Breast epithelium (tissue), 4 donors: ENCODE measurements around the gene NEURL1B. TPM values are rescaled to one million over a fixed set of nuclear protein-coding genes. Genes with fewer than 3 reads are reported as not detected.

Experiments used
- DNase-seq, 2 donors: peaks; one replicate each; pipeline ENCODE4 v3.0.0-alpha.2; 2019; ENCODE audit warnings: low spot score in 2 of 2
- H3K27ac ChIP-seq, 2 donors: fragments of 200-600 bp; sonication (generic) in 1 of 2; one replicate each; pipeline ENCODE4 v1.5.1; 2016 to 2019; ENCODE audit warnings: mild to moderate bottlenecking in 1 of 2
- H3K27me3 ChIP-seq, 2 donors: fragments of 200-600 bp; sonication (generic) in 1 of 2; one replicate each; pipeline versions ENCODE4 v1.5.1 to v1.6.0; 2017 to 2019; ENCODE audit warnings: control low read depth in 1 of 2, mild to moderate bottlenecking in 1 of 2
- H3K36me3 ChIP-seq: fragments of 200-600 bp; one replicate; pipeline ENCODE4 v1.5.1; 2019
- H3K4me1 ChIP-seq, 2 donors: fragments of 200-600 bp; sonication (generic); one replicate each; pipeline ENCODE4 v1.5.1; 2016 to 2019; ENCODE audit warnings: control low read depth in 1 of 2
- H3K4me3 ChIP-seq, 3 donors: fragments of 200-600 bp; sonication (generic); 1 replicate in 2 of 3; 2 replicates in 1 of 3; pipeline ENCODE4 v1.5.1; 2016 to 2019; ENCODE audit warnings: mild to moderate bottlenecking in 3 of 3, moderate library complexity in 2 of 3
- H3K9me3 ChIP-seq, 2 donors: fragments of 200-600 bp; sonication (generic) in 1 of 2; one replicate each; pipeline ENCODE4 v1.5.1; 2016 to 2019; ENCODE audit warnings: control low read depth in 1 of 2
- POLR2A ChIP-seq: fragments of 450-650 bp; IDR thresholded peaks from one replicate; pipeline ENCODE4 v1.6.1; 2016; ENCODE audit warnings: antibody characterized with exemption, mild to moderate bottlenecking, moderate library complexity
- POLR2AphosphoS5 ChIP-seq, 3 donors: sonication (generic); formaldehyde crosslinking; IDR thresholded peaks; one replicate each; pipeline ENCODE4 v1.6.1; 2017; ENCODE audit warnings: antibody characterized with exemption in 3 of 3
- intact Hi-C: fragments of 100-400 bp; cut with DNase I; formaldehyde crosslinking; loops from one replicate; pipeline ENCODE4 v1.15.1; 2023; ENCODE audit warnings: low total_unique reads
- total RNA-seq, 3 donors: library from RNA; depleted of rRNA; stranded (reverse); fragments of >200 nt; gene quantifications; one replicate each; pipeline ENCODE4 v1.1.0, GENCODE V29; 2016
- TF ChIP-seq, protein P1 (sequence below), 3 donors: fragments of 450-650 bp; IDR thresholded peaks; one replicate each; pipeline ENCODE4 v1.5.1; 2016 to 2017; ENCODE audit warnings: antibody characterized with exemption in 3 of 3, mild to moderate bottlenecking in 3 of 3, moderate library complexity in 3 of 3

The NEURL1B gene
- total RNA-seq, 3 donors from 2014 or later: 6.3 to 17.0 (median 9.9) TPM

DNA sequence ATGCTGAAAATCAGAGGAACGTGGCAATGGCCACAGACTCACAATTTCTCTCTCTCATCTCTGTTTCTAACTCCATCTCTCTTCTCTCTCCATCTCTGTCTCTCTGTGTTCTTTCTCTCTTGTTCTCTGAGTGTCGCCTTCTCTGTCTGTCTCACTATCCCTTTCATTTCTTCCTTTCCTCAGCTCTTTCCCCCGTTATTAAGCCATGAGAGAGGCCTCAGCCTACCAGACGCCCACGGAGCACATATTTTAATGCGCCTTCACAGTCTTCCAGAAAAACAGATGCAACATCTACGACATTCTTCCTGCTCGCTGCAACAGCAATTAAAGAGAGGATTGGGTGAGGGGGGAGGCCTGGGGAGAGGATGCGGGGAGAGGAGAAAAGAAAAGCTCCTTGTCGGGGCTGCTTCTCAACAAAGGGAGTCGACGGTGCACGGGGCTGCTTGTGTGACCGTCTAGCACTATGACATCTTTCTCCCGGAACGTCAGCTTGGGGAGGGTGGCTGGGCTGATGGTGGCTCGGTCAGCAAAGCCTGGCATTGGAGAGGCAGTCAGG is 37.7 kb upstream of the NEURL1B start:
- Histone ChIP-seq H3K9me3 (peaks cover 6% of the 10 kb centered on the region in 2 donors), H3K4me1 (peaks cover 0 to under 1% of the 10 kb centered on the region in 2 donors), H3K27me3 (no peaks in the 10 kb centered on the region), H3K4me3 (peak overlapping the region in 1 of 3 donors; percentile 33), H3K36me3 (no peaks in the 10 kb centered on the region), H3K27ac (peak overlapping the region; percentile 40 to 90)
- intact Hi-C loops: no loop called here
- peak in 1 of 2 donors; percentile 47 for DNase-seq
- TF ChIP-seq POLR2A (no peak), POLR2AphosphoS5 (IDR thresholded peaks at IDR 0.05) (no peak)
- TF ChIP-seq, protein P1, sequence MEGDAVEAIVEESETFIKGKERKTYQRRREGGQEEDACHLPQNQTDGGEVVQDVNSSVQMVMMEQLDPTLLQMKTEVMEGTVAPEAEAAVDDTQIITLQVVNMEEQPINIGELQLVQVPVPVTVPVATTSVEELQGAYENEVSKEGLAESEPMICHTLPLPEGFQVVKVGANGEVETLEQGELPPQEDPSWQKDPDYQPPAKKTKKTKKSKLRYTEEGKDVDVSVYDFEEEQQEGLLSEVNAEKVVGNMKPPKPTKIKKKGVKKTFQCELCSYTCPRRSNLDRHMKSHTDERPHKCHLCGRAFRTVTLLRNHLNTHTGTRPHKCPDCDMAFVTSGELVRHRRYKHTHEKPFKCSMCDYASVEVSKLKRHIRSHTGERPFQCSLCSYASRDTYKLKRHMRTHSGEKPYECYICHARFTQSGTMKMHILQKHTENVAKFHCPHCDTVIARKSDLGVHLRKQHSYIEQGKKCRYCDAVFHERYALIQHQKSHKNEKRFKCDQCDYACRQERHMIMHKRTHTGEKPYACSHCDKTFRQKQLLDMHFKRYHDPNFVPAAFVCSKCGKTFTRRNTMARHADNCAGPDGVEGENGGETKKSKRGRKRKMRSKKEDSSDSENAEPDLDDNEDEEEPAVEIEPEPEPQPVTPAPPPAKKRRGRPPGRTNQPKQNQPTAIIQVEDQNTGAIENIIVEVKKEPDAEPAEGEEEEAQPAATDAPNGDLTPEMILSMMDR (IDR thresholded peaks at IDR 0.05): no peak

DNA sequence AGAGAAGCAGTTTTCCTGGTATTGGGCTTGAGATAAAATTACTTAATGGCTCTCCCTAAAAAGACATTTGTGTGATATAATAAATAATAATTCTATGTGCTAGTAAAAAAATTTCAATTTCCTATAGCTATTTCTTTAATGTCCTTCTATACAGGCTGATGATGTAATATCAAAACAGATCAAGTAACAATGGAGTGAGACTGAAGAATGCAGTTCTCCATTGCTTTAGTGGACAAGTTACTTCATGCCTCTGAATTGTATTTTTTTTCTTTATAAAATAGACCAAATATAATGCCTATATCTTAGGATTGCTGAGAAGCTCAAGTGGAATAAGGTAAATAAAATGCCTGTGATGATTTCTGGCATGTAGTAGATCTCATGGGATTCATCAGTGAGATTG is 35.6 kb upstream of the NEURL1B start:
- no peaks in the 10 kb centered on the region for H3K36me3 ChIP-seq
- intact Hi-C loops: no loop called here
- H3K4me3 ChIP-seq: no peak overlapping the region
- H3K27me3 ChIP-seq: no peaks in the 10 kb centered on the region
- H3K27ac ChIP-seq: peak overlapping the region in 1 of 2 donors; percentile 25
- peaks cover 6% of the 10 kb centered on the region in 2 donors for H3K9me3 ChIP-seq
- DNase-seq: no peak
- TF ChIP-seq POLR2AphosphoS5 (IDR thresholded peaks at IDR 0.05): no peak
- no peak for TF ChIP-seq POLR2A
- TF ChIP-seq, protein P1 (IDR thresholded peaks at IDR 0.05): no peak
- no peaks in the 10 kb centered on the region for H3K4me1 ChIP-seq

DNA sequence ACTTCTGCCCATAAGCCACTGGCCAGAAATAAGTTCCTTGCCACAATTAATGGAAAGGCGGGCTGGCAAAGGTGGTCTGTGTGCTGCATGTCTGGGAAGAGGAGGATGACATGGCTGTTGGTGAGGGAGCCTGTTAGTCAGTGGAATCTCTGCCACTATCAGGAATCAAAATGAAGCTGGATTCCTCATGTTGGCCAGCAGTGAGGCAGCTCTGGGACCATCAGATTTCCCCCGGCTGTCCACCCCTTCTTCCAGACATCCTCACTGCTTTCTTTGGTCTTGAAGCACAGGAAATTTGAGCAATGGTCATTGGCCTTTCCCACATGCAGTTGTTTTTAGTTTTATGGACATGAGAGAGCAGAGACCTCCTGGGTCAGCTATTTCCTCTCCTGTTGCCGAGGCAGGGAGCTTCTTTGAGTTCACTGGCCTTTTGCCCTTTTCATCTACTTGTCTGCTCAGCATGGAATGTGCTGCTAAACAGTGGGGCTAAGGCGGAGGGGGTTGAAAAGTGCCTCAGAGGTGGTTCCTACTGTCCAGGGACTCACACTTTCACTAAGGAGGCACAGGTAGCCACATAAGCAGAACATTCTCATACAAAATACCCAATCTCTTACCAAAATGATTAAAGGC is 34.8 kb upstream of the NEURL1B start:
- no peaks in the 10 kb centered on the region for H3K27me3 ChIP-seq
- no peak overlapping the region for H3K4me3 ChIP-seq
- no peaks in the 10 kb centered on the region for H3K4me1 ChIP-seq
- H3K36me3 ChIP-seq: no peaks in the 10 kb centered on the region
- H3K9me3 ChIP-seq: peaks cover 6% of the 10 kb centered on the region in 2 donors
- intact Hi-C loops: no loop called here
- DNase-seq: no peak
- H3K27ac ChIP-seq: peak overlapping the region in 1 of 2 donors; percentile 25
- TF ChIP-seq, protein P1 (IDR thresholded peaks at IDR 0.05): no peak
- no peak for TF ChIP-seq POLR2AphosphoS5 (IDR thresholded peaks at IDR 0.05)
- TF ChIP-seq POLR2A: no peak

DNA sequence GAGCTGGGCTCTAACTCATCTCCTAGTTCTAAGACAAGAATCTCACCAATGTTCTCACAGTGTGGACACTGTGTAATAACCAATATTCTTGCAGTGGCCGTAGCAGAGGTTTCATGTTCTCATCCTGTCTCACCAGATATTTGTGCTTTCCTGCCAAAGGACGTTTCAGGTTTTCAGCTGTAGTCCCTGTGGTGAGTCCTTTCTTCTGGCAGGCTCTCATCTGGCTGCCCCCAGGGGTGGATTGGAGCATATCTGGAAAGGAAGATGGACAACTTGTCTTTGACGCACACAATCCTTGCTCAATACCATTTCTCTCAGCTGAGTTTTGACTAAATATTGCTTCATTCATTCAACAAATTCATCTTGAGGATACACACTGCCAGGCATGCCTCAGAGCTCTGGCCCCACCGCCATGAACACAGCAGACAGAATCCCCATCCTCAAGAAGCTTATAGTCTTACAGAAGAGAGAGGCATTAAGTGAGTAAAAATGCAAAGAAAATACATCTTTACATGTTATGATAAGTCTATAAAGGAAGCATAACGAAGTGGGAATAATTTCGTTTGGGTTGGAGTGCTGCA is 33.8 kb upstream of the NEURL1B start:
- peak overlapping the region in 1 of 2 donors; percentile 26 for H3K27ac ChIP-seq
- H3K9me3 ChIP-seq: peaks cover 6% of the 10 kb centered on the region in 2 donors
- intact Hi-C loops: no loop called here
- TF ChIP-seq, protein P1 (IDR thresholded peaks at IDR 0.05): no peak
- no peak for TF ChIP-seq POLR2AphosphoS5 (IDR thresholded peaks at IDR 0.05)
- no peak for TF ChIP-seq POLR2A
- no peaks in the 10 kb centered on the region for H3K27me3 ChIP-seq
- DNase-seq: no peak
- no peak overlapping the region for H3K4me3 ChIP-seq
- H3K4me1 ChIP-seq: no peaks in the 10 kb centered on the region
- no peaks in the 10 kb centered on the region for H3K36me3 ChIP-seq

DNA sequence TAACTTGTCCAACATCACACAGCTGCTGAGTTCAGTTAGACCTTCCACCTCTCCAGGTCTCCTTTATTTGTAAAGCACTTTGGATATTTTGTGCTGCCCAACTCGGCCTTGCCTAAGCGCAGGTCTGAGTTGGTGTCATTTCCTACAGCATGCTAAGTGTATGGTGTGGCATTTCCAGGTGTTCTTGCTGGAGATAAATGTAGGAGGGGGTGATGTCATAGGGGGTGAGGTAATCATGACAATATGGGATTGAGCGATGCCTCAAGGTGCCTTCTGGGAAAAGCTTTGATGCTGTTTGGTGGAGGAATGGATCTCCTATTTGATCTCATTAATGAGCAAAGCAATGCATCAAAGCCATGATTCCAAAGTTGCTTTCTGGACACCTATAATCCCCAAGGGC is 32.3 kb upstream of the NEURL1B start:
- Histone ChIP-seq H3K9me3 (peaks cover 6 to 7% of the 10 kb centered on the region in 2 donors), H3K4me1 (no peaks in the 10 kb centered on the region), H3K27me3 (no peaks in the 10 kb centered on the region), H3K4me3 (no peak overlapping the region), H3K36me3 (no peaks in the 10 kb centered on the region), H3K27ac (no peak overlapping the region)
- no peak for DNase-seq
- intact Hi-C loops: no loop called here
- no peak for TF ChIP-seq POLR2A
- TF ChIP-seq, protein P1 (IDR thresholded peaks at IDR 0.05): no peak
- TF ChIP-seq POLR2AphosphoS5 (IDR thresholded peaks at IDR 0.05): no peak
